Measurements from ENCODE around the gene SORBS2.

Gene SORBS2

GRCh38 chr4:185835336-185835735, 23.3 kb upstream of the SORBS2 start:
- DNase-seq (ENCODE audit: low read depth in 2 of 2, low spot score in 1 of 2) = no peak

DNA sequence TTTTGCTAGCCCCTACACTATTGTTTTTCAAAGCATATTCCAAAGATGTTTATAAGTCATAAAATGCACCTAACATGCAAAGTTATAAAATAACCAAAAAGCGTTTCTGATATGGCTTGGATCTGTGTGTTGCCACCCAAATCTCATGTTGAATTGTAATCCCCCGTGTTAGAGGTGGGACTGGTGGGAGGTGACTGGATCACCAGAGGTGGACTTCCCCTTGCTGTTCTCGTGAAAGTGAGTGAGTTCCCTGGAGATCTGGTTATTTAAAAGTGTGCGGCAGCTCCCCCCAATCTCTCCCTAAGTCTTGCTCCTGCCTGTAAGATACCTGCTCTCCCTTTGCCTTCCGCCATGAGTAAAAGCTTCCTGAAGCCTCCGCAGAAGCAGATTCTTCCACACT, 22.8 kb upstream of the SORBS2 start:
- DNase-seq (ENCODE audit: low read depth in 2 of 2, low spot score in 1 of 2) = no peak

GRCh38 chr4:185834088-185834487, 22.1 kb upstream of the SORBS2 start:
- DNase-seq (ENCODE audit: low read depth in 2 of 2, low spot score in 1 of 2) = no peak

DNA sequence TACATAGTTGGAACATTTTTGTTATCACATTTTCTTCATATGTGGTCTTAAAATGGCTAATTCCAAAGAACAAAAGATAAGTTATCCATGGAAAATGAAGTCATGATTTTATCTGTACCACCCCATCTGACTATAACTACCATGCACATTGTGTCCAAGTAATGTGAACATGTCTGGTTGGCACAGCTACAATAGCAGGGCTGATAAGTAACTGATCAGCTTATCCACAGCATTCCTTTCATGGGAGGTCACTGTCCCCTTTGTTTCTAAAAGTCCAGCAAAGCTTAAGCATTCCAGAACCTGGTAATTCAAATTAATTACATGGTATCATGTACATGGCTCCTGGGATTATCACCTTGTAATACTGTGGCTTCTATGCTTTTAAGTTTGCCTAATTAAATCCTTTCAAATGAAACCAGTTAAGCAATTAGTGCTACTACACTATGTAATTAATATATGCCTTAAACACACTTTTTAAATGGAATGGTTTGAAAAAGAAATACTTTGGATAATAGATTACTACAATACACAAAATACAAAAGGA, 21.1 kb upstream of the SORBS2 start:
- no peak for DNase-seq (ENCODE audit: low read depth in 2 of 2, low spot score in 1 of 2)

DNA sequence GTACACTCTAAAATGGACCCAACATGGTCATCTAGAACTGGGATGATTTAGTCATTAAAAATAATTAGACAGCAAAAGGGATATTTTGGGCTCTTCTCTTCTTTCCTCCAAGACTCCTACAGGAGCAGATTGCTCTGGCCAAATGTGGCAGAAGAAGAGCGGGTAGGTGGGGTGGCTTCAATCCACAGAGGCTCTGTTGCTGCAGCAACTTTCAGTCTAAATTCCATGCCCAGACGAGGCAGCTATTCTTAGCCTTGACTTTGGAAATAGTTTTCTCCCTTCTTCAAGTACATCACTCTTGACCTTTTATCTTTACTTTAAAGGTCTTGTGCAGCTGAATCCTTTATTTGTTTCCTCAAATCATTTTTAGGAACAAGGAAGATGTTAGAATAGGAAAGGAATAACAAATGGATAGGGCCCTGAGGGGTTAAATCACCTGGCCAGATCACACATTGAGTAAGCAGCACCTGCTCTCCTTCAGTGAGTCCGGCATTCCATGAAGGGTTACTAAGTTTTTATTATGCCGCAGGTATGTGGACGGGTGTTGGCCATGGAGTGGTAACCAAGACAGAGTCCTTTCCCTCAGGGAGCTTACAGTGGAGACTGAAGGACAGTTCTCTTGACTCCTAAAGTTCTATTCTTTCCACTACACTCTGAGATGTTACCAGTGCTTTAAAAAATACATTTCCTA, 19.3 kb upstream of the SORBS2 start:
- no peak for DNase-seq (ENCODE audit: low read depth in 2 of 2, low spot score in 1 of 2)

GRCh38 chr4:185830263-185830994, 18.4 kb upstream of the SORBS2 start:
- DNase-seq (ENCODE audit: low read depth in 2 of 2, low spot score in 1 of 2) = no peak

DNA sequence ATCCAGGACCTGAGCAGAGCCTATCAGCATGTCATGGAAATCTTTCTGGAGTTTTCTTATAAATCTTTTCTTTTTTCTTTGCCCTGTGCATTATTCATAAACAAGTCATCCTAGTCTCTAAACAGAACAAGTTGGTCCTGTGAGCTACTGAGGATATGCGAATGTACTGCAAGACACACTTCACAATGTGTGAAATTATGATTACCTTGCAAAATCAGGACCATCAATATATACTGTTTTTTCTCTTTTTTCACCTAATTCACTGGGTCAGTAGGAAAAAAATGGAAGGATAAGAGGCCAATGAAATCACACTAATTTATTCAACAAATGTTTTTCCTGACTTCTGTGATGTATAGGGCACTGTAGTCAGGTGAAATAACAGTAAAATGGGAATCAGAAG, 14.4 kb upstream of the SORBS2 start:
- DNase-seq (ENCODE audit: low read depth in 2 of 2, low spot score in 1 of 2) = no peak

DNA sequence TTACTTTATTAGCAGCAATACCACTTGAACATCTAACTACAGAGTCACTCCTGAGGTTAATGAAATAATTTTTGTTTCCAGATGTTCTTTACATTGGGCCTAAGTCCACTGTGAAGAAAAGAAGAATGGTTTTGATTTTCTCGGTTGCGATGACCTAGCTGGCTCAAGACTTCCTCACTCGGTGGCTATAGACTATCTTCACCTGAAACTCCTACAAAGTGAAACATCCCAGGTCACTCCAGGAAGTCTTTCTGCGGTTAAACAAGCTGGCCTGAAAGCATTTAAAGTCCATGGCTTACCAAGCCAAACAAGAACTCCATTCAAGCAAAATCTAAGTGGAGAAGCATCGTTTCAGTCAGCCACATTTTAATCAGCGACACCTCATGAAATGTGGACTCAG, 13.7 kb upstream of the SORBS2 start:
- DNase-seq (ENCODE audit: low read depth in 2 of 2, low spot score in 1 of 2) = no peak

DNA sequence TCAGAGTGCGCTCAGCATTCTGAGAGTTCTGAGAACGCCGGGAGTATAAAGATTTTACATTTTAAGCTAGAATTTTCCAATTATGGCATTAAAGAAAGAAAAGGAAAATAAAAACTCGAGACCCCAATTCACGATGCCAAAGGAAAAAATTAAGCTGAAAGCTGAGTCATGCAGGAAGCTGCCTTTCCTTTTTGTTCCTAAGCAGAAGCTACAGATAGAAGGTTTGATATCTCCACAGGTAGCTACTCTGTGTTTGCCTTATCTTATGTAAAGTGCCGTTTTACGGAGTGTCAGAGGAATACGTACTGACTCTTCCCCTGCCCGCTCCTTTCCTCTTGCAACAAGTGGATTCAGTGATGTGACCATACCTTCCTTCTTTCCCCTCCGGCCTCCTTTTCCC, 10.8 kb upstream of the SORBS2 start:
- DNase-seq (ENCODE audit: low read depth in 2 of 2, low spot score in 1 of 2) = no peak

GRCh38 chr4:185821029-185821419, 9.0 kb upstream of the SORBS2 start:
- DNase-seq (ENCODE audit: low read depth in 2 of 2, low spot score in 1 of 2) = no peak

DNA sequence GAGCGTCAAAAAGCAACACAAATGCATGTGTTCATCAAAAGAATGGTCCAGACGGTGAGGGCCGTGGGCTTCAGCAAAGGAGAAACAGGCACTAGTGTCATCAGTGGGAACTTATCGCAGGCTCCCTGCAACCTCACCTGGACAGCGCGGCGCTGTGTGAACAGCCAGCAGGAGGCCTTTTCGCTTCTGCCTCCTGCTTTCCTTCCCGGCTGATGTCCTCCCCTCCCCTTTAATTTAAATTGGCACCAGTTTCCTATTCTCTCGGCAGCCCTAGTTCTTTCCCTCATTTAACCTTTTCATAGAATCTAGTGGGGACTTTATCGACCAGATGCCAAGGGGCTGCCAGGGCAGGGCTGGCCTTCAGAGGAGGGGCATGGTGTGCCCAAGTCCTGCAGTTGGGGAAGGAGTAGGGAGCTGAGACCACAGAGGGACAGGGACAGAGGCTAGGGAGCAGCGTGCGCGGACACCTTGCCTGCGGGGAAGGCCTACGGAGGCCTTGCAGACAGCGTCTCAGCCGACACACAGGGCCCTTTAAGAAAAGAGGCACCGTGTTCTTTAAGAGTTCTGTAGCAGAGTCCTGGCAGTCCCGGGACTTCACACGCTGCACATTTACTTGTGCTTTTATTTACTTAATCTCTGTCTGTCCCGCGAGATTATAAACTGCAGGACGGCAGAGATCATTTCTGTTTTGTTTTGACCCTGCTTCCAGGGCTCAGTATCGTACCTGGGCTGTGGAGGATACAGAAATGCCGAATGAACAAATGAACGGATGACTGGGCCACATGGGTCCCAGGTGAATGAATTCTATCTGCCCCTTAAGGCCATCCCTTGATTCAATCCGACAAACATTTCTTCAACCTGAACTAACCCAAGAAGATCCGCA, 8.4 kb upstream of the SORBS2 start:
- no peak for DNase-seq (ENCODE audit: low read depth in 2 of 2, low spot score in 1 of 2)

- DNase-seq (ENCODE audit: low read depth in 2 of 2, low spot score in 1 of 2) = no peak
Observed at GRCh38 chr4:185819144-185819543, 7.2 kb upstream of the SORBS2 start.

- DNase-seq (ENCODE audit: low read depth in 2 of 2, low spot score in 1 of 2) = no peak
Observed at GRCh38 chr4:185817403-185817818, 5.4 kb upstream of the SORBS2 start.

GRCh38 chr4:185813133-185813532, 1.1 kb upstream of the SORBS2 start:
- DNase-seq (ENCODE audit: low read depth in 2 of 2, low spot score in 1 of 2) = no peak

- DNase-seq (ENCODE audit: low read depth in 2 of 2, low spot score in 1 of 2) = no peak
Observed at GRCh38 chr4:185810746-185811508, 1.1 kb downstream of the SORBS2 start.

GRCh38 chr4:185809533-185810071, 2.4 kb downstream of the SORBS2 start:
- no peak for DNase-seq (ENCODE audit: low read depth in 2 of 2, low spot score in 1 of 2)

GRCh38 chr4:185809121-185809520, 2.9 kb downstream of the SORBS2 start:
- DNase-seq (ENCODE audit: low read depth in 2 of 2, low spot score in 1 of 2) = no peak

- DNase-seq (ENCODE audit: low read depth in 2 of 2, low spot score in 1 of 2) = no peak
Observed at GRCh38 chr4:185805979-185806378, 6.0 kb downstream of the SORBS2 start.

DNA sequence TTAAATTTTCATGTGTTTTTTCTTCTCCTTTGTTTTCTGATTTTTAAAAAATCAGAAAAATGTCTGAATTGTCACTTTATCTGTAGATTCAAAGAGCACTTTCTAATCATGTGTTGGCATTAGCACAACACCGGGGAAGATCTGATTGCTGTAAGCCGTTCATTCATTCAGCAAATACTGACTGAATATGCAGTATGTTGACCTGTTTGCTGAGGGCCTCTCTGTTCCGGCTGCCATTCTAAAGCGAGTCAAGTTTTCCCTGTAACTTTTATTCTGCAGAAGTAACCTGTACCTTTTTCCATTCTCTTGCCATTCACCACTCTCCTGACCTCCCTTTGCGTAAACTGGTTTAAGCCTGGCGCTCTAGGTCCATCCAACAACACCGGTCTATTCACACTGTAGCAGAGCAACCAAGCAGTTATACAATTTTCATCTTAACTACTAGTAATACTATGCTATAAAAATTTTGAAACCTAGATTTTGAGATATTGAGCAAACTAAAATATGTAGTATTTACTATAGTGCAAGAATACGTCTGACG, 6.7 kb downstream of the SORBS2 start:
- DNase-seq (ENCODE audit: low read depth in 2 of 2, low spot score in 1 of 2) = no peak

DNA sequence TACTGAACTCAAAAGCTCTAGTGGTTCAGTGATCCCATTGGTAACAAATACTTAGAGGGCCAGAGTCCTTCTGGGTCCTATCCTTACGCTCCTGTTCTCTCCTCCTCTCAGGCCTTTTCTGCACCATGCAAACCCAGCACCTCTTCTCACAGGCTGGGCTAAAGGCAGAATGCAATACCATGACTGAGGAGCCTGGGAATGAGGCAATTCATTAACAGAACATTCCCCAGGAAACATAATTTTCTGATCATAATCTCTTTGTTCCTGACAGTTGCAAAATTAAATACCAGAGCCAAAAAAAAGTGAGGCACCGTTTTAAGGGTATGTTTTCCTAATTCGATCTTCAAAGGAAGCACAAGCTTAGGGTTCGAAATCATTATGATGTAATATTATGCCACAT, 9.0 kb downstream of the SORBS2 start:
- no peak for DNase-seq (ENCODE audit: low read depth in 2 of 2, low spot score in 1 of 2)
